HepG2 (cell line): ENCODE measurements around the gene CXCL3. TPM values are rescaled to one million over a fixed set of nuclear protein-coding genes. Genes with fewer than 3 reads are reported as not detected.

ENCODE experiments used
- ATAC-seq: fragments of 200-7000 bp; cut with Tn5 transposase; 3 replicates; pipeline ENCODE4 v1.9.1; 2020; ENCODE audit warnings: mild to moderate bottlenecking, moderate library complexity
- BruUV-seq: library from RNA; stranded (reverse); fragments of 400-500 nt; replicated peaks from 2 replicates; lab custom pipeline; 2021; lab: Mats Ljungman, UMichigan
- CTCF ChIA-PET: fragments of 300-600 bp; formaldehyde crosslinking; extraction: SDS; loops from one replicate; lab custom pipeline; 2021; ENCODE audit warnings: low total read pairs, inconsistent platforms, low intra/inter-chr PET ratio; lab: Yijun Ruan, JAX
- POLR2A ChIA-PET: fragments of 350-600 bp; sonication (Branson Sonifier 250); formaldehyde crosslinking; loops from one replicate; lab custom pipeline; 2020; ENCODE audit warnings: antibody characterized with exemption, inconsistent platforms; lab: Yijun Ruan, JAX
- DNase-seq: peaks from one replicate; pipeline ENCODE4 v3.0.0-alpha.2; 2015; ENCODE audit warnings: low spot score
- FAIRE-seq: peaks from 3 replicates; lab custom pipeline; 2011; peaks lifted over from hg19 to GRCh38; lab: Jason Lieb, UNC
- H2AFZ ChIP-seq: one replicate; pipeline ENCODE4 v1.6.1; 2011; ENCODE audit warnings: low read length, inconsistent platforms
- H3K27ac ChIP-seq: fragments of 300-600 bp; 3 replicates; pipeline ENCODE4 v1.8.0; 2011; ENCODE audit warnings: mixed run types, mild to moderate bottlenecking, mixed read lengths, low read length, inconsistent platforms; ENCODE audit not compliant: insufficient read depth; ENCODE audit errors: extremely low read length
- H3K27me3 ChIP-seq, 2 experiments: fragments of 200-600 bp in 1 of 2; 2 replicates in 1 of 2; 3 replicates in 1 of 2; pipeline versions ENCODE4 v1.6.0 to v1.8.0; 2011; ENCODE audit warnings: low read length in 2 of 2, mild to moderate bottlenecking in 2 of 2, moderate library complexity in 2 of 2, inconsistent platforms in 1 of 2; ENCODE audit not compliant: insufficient read depth in 2 of 2, control insufficient read depth in 1 of 2
- H3K36me3 ChIP-seq, 2 experiments: fragments of 200-600 bp in 1 of 2; replicated peaks in 1 of 2; 2 replicates in 1 of 2; 3 replicates in 1 of 2; pipeline versions ENCODE4 v1.5.1 to v1.8.0; 2011; ENCODE audit warnings: low read length in 2 of 2, inconsistent platforms in 1 of 2; ENCODE audit not compliant: insufficient read depth in 2 of 2, control insufficient read depth in 1 of 2
- H3K4me1 ChIP-seq: 2 replicates; pipeline ENCODE4 v1.5.1; 2012; ENCODE audit warnings: low read length, inconsistent platforms; ENCODE audit not compliant: insufficient read depth
- H3K4me2 ChIP-seq: 2 replicates; pipeline ENCODE4 v1.6.0; 2011; ENCODE audit warnings: low read depth, low read length, inconsistent platforms
- H3K4me3 ChIP-seq, 3 experiments: fragments of 200-600 bp in 1 of 3; sonication (generic), shearing (Covaris generic) in 1 of 3; replicated peaks in 1 of 3; 2 replicates each; pipeline ENCODE4 v1.5.1; 2011 to 2016; ENCODE audit warnings: low read length in 3 of 3, inconsistent platforms in 2 of 3, low read depth in 2 of 3, mild to moderate bottlenecking in 2 of 3, control low read depth in 1 of 3, mixed read lengths in 1 of 3; ENCODE audit not compliant: insufficient read depth in 1 of 3
- H3K79me2 ChIP-seq: one replicate; pipeline ENCODE4 v1.6.1; 2011; ENCODE audit warnings: low read length, inconsistent platforms; ENCODE audit not compliant: insufficient read depth
- H3K9ac ChIP-seq: 2 replicates; pipeline ENCODE4 v1.6.0; 2011; ENCODE audit warnings: mild to moderate bottlenecking, low read depth, low read length, inconsistent platforms; ENCODE audit not compliant: insufficient read depth
- H3K9me3 ChIP-seq: 2 replicates; pipeline ENCODE4 v1.5.1; 2012; ENCODE audit warnings: mild to moderate bottlenecking, low read length
- H4K20me1 ChIP-seq: 2 replicates; pipeline ENCODE4 v1.6.0; 2011; ENCODE audit warnings: inconsistent platforms, mild to moderate bottlenecking, low read length, moderate library complexity; ENCODE audit not compliant: insufficient read depth
- CEBPB ChIP-seq: IDR thresholded peaks from 2 replicates; pipeline ENCODE4 v1.6.1; 2011; ENCODE audit warnings: low read depth, low read length, improper control_type of control experiment, borderline replicate concordance
- CTCF ChIP-seq: sonication (generic); formaldehyde crosslinking; IDR thresholded peaks from 2 replicates; pipeline ENCODE4 v1.5.0; 2020; ENCODE audit warnings: mild to moderate bottlenecking, missing genetic modification reagents, moderate library complexity
- MAFK ChIP-seq, 2 experiments: IDR thresholded peaks in 1 of 2; conservative IDR thresholded peaks in 1 of 2; 2 replicates each; pipeline ENCODE4 v1.6.1; 2011; ENCODE audit warnings: improper control_type of control experiment in 2 of 2, low read length in 2 of 2
- NCOA1 ChIP-seq: sonication (generic); formaldehyde crosslinking; IDR thresholded peaks from 2 replicates; pipeline ENCODE4 v1.9.0; 2021; ENCODE audit warnings: missing genetic modification reagents
- SATB2 ChIP-seq: sonication (generic); formaldehyde crosslinking; IDR thresholded peaks from 2 replicates; pipeline ENCODE4 v1.5.0; 2020; ENCODE audit warnings: missing genetic modification reagents
- ZNF30 ChIP-seq: sonication (generic); formaldehyde crosslinking; IDR thresholded peaks from 2 replicates; pipeline ENCODE4 v1.5.0; 2020; ENCODE audit warnings: mild to moderate bottlenecking, missing genetic modification reagents
- WGBS: methylation state at CpG from one replicate; pipeline ENCODE4 v1.1.6; 2017; ENCODE audit warnings: low lambda C conversion rate; 5-methylcytosine and 5-hydroxymethylcytosine counted together
- in situ Hi-C: cut with HindIII; loops from 2 replicates; pipeline ENCODE4 v1.10.0; 2017; ENCODE audit warnings: low pct_unique_long_range_greater_than_20kb; ENCODE audit not compliant: extremely low pct_ligation_motif_present
- intact Hi-C: fragments of 100-400 bp; cut with micrococcal nuclease; formaldehyde crosslinking; loops from one replicate; pipeline ENCODE4 v1.10.0; 2022; ENCODE audit not compliant: unreplicated experiment
- polyA plus RNA-seq, 8 experiments: library from polyadenylated mRNA; depleted of rRNA in 3 of 8; stranded (reverse) in 7 of 8; unstranded in 1 of 8; fragments of >200 nt; fragmentation: Illumina TruSeq in 4 of 8; extraction: Trizol in 4 of 8; gene quantifications; 2 replicates each; pipeline versions ENCODE4 v1.2.1 to v1.2.3, GENCODE V29; 2011 to 2016; ENCODE audit warnings: low read depth in 4 of 8, missing spikeins in 1 of 8, mixed read lengths in 1 of 8; ENCODE audit not compliant: insufficient read depth in 1 of 8
- total RNA-seq, 5 experiments: library from RNA; depleted of rRNA; stranded (reverse); fragments of >200 nt; fragmentation: Illumina TruSeq; extraction: Trizol; gene quantifications; 2 replicates each; pipeline ENCODE4 v1.2.3, GENCODE V29; 2016; ENCODE audit warnings: low read depth in 1 of 5

Gene CXCL3
- total and polyA plus RNA-seq, 2 of the 13 experiments (the other 11 are each of a cell fraction or from before 2014, with no cell fraction given): 0.13 TPM; not detected in 1

GRCh38 chr4:74009307-74009706 is 29.2 kb downstream of the CXCL3 start:
- CTCF ChIA-PET: no interaction called here
- TF ChIP-seq CTCF: no peak
- no peak for TF ChIP-seq SATB2 (CRISPR knock-in tag)
- no peak for TF ChIP-seq NCOA1 (CRISPR knock-in tag)
- intact Hi-C loops: no loop called here

GRCh38 chr4:74006009-74006476 is 32.4 kb downstream of the CXCL3 start:
- in situ Hi-C loops (no loop called here), intact Hi-C loops (no loop called here)
- TF ChIP-seq ZNF30 (CRISPR knock-in tag) (no peak), CEBPB (peak; percentile 66; the same call in 1 of the 2 replicates), MAFK (conservative IDR thresholded peaks at IDR 0.05 in 1 of 2, IDR thresholded peaks at IDR 0.05 in 1 of 2; ENCODE audit: low read length in 2 of 2) (0 out of 4 replicates have a peak, but pooled peaks of 1 of the 2 experiments have one; percentile 2)

More at GRCh38 chr4:74009307-74009706, 29.2 kb downstream of the CXCL3 start:
- Histone ChIP-seq H3K27ac (no peak overlapping the region), H3K27me3 (no peaks in the 10 kb centered on the region), H3K4me1 (peaks cover 21% of the 10 kb centered on the region), H4K20me1 (no peaks in the 10 kb centered on the region), H3K4me3 (no peak overlapping the region), H3K4me2 (no peak overlapping the region), H2AFZ (no peak overlapping the region), H3K36me3 (no peaks in the 10 kb centered on the region), H3K9me3 (no peaks in the 10 kb centered on the region), H3K79me2 (no peaks in the 10 kb centered on the region), H3K9ac (no peak overlapping the region)
- WGBS: 12% methylated on average over 3 of the region's 3 CpGs
- no peak for FAIRE-seq
- in situ Hi-C loops: no loop called here
- DNase-seq: no peak
- BruUV-seq: no TSS peak
- POLR2A ChIA-PET: no interaction called here
- no peak for ATAC-seq

More at GRCh38 chr4:74006009-74006476, 32.4 kb downstream of the CXCL3 start:
- peaks cover 22% of the 10 kb centered on the region for H3K4me1 ChIP-seq
- no peak for DNase-seq
- ChIA-PET POLR2A (no interaction called here), CTCF (no interaction called here)
- no peaks in the 10 kb centered on the region for H3K36me3 ChIP-seq
- no peaks in the 10 kb centered on the region for H3K79me2 ChIP-seq
- no TSS peak for BruUV-seq
- no peaks in the 10 kb centered on the region for H3K9me3 ChIP-seq
- H3K4me2 ChIP-seq: 0 out of 2 replicates have a peak overlapping the region, but pooled peaks have one; percentile 14
- no peak overlapping the region for H3K9ac ChIP-seq
- H3K27ac ChIP-seq: no peak overlapping the region
- FAIRE-seq: no peak
- no peak for ATAC-seq
- H2AFZ ChIP-seq: no peak overlapping the region
- H3K27me3 ChIP-seq: no peaks in the 10 kb centered on the region
- 2% methylated on average over 2 of the region's 2 CpGs for WGBS
- no peaks in the 10 kb centered on the region for H4K20me1 ChIP-seq
- no peak overlapping the region for H3K4me3 ChIP-seq
